HL-60/S4 (cell line): ENCODE measurements around the gene IL12RB2.

Source experiments
- in situ Hi-C: fragments of 300-500 bp; cut with MboI; formaldehyde crosslinking; loops from 2 replicates; pipeline ENCODE4 v1.14.3; 2022; ENCODE audit warnings: low sequenced_read_pairs

The IL12RB2 gene

GRCh38 chr1:67346982-67347381 is 39.3 kb downstream of the IL12RB2 start:
- in situ Hi-C loops, result no loop called here

GRCh38 chr1:67347688-67348472 is 40.2 kb downstream of the IL12RB2 start:
- in situ Hi-C loops, result no loop called here

- in situ Hi-C loops, result no loop called here
Observed at GRCh38 chr1:67348586-67349252, 41.0 kb downstream of the IL12RB2 start.

- in situ Hi-C loops, result loop anchor here (10.0 kb wide), 1 partner anchor 144 kb away; no protein-coding TSS in a partner anchor
Observed at GRCh38 chr1:67350783-67351182, 43.1 kb downstream of the IL12RB2 start.

- in situ Hi-C loops, result loop anchor here (10.0 kb wide), 1 partner anchor 143 kb away; no protein-coding TSS in a partner anchor
Observed at GRCh38 chr1:67352211-67352610, 44.5 kb downstream of the IL12RB2 start.

- in situ Hi-C loops, result loop anchor here (10.0 kb wide), 1 partner anchor 139 kb away; no protein-coding TSS in a partner anchor
Observed at GRCh38 chr1:67355745-67356424, 48.2 kb downstream of the IL12RB2 start.

- in situ Hi-C loops, result loop anchor here (10.0 kb wide), 1 partner anchor 135 kb away; no protein-coding TSS in a partner anchor
Observed at GRCh38 chr1:67359592-67359991, 51.9 kb downstream of the IL12RB2 start.

GRCh38 chr1:67361641-67362040 is 54.0 kb downstream of the IL12RB2 start:
- in situ Hi-C loops, result no loop called here

- in situ Hi-C loops, result no loop called here
Observed at GRCh38 chr1:67367370-67368045, 59.8 kb downstream of the IL12RB2 start.

GRCh38 chr1:67368046-67368514 is 60.4 kb downstream of the IL12RB2 start:
- in situ Hi-C loops, result no loop called here

- in situ Hi-C loops, result no loop called here
Observed at GRCh38 chr1:67371043-67371442, 63.4 kb downstream of the IL12RB2 start.

GRCh38 chr1:67371681-67372080 is 64.0 kb downstream of the IL12RB2 start:
- in situ Hi-C loops, result no loop called here

GRCh38 chr1:67372136-67372535 is 64.5 kb downstream of the IL12RB2 start:
- in situ Hi-C loops, result no loop called here

- in situ Hi-C loops, result no loop called here
Observed at GRCh38 chr1:67372898-67373297, 65.2 kb downstream of the IL12RB2 start.

- in situ Hi-C loops, result no loop called here
Observed at GRCh38 chr1:67376381-67376780, 68.7 kb downstream of the IL12RB2 start.

GRCh38 chr1:67377253-67377652 is 69.6 kb downstream of the IL12RB2 start:
- in situ Hi-C loops, result no loop called here

- in situ Hi-C loops, result no loop called here
Observed at GRCh38 chr1:67381154-67381553, 73.5 kb downstream of the IL12RB2 start.

GRCh38 chr1:67382292-67382691 is 74.6 kb downstream of the IL12RB2 start:
- in situ Hi-C loops, result no loop called here

GRCh38 chr1:67383999-67384638 is 76.4 kb downstream of the IL12RB2 start:
- in situ Hi-C loops, result no loop called here
